ENCODE data around the gene DPYSL4.

DPYSL4 gene

GRCh38 chr10:132185601-132186487 lies 904 bp upstream of the DPYSL4 start:
- H3K27ac ChIP-seq (ENCODE audit: low read length), result no peak overlapping the region
- no peaks in the 10 kb centered on the region for H3K9me3 ChIP-seq (ENCODE audit: insufficient read depth, low read depth, low read length)
- no peaks in the 10 kb centered on the region; the same call in 1 of the 2 replicates for H3K36me3 ChIP-seq (ENCODE audit: insufficient read depth, low read depth, low read length)
- H3K9ac ChIP-seq (ENCODE audit: low read depth, low read length), result no peak overlapping the region
- peak overlapping the region; percentile 53; the same call in 1 of the 2 replicates for H3K4me3 ChIP-seq (ENCODE audit: low read length)
- H3K27me3 ChIP-seq (ENCODE audit: insufficient read depth, low read length), result peaks cover 88% of the 10 kb centered on the region
- H3K4me1 ChIP-seq (ENCODE audit: insufficient read depth, low read length), result no peaks in the 10 kb centered on the region

- Histone ChIP-seq H3K9me3 (ENCODE audit: insufficient read depth, low read depth, low read length) (no peaks in the 10 kb centered on the region), H3K4me3 (ENCODE audit: low read length) (peak overlapping the region; percentile 75), H3K36me3 (ENCODE audit: insufficient read depth, low read depth, low read length) (peaks cover 4% of the 10 kb centered on the region; the same call in 1 of the 2 replicates), H3K9ac (ENCODE audit: low read depth, low read length) (peak overlapping the region; percentile 68; the same call in 1 of the 2 replicates), H3K27ac (ENCODE audit: low read length) (no peak overlapping the region), H3K27me3 (ENCODE audit: insufficient read depth, low read length) (peaks cover 73% of the 10 kb centered on the region), H3K4me1 (ENCODE audit: insufficient read depth, low read length) (no peaks in the 10 kb centered on the region)
These were observed 836 bp downstream of the DPYSL4 start for GRCh38 chr10:132187430-132188138.

- H3K4me3 ChIP-seq (ENCODE audit: low read length), result peak overlapping the region; percentile 75; the same call in 1 of the 2 replicates
- no peaks in the 10 kb centered on the region for H3K9me3 ChIP-seq (ENCODE audit: insufficient read depth, low read depth, low read length)
- H3K36me3 ChIP-seq (ENCODE audit: insufficient read depth, low read depth, low read length), result peaks cover 4% of the 10 kb centered on the region; the same call in 1 of the 2 replicates
- H3K9ac ChIP-seq (ENCODE audit: low read depth, low read length), result no peak overlapping the region
- H3K27me3 ChIP-seq (ENCODE audit: insufficient read depth, low read length), result peaks cover 65% of the 10 kb centered on the region
- H3K27ac ChIP-seq (ENCODE audit: low read length), result no peak overlapping the region
- H3K4me1 ChIP-seq (ENCODE audit: insufficient read depth, low read length), result no peaks in the 10 kb centered on the region
These were observed 1.6 kb downstream of the DPYSL4 start for GRCh38 chr10:132188331-132188730.

GRCh38 chr10:132189016-132189415 lies 2.3 kb downstream of the DPYSL4 start:
- Histone ChIP-seq H3K4me3 (ENCODE audit: low read length) (no peak overlapping the region), H3K9ac (ENCODE audit: low read depth, low read length) (no peak overlapping the region)

GRCh38 chr10:132189810-132190422 lies 3.2 kb downstream of the DPYSL4 start:
- no peaks in the 10 kb centered on the region for H3K9me3 ChIP-seq (ENCODE audit: insufficient read depth, low read depth, low read length)
- H3K36me3 ChIP-seq (ENCODE audit: insufficient read depth, low read depth, low read length), result peaks cover 10% of the 10 kb centered on the region; the same call in 1 of the 2 replicates
- H3K27ac ChIP-seq (ENCODE audit: low read length), result no peak overlapping the region
- H3K27me3 ChIP-seq (ENCODE audit: insufficient read depth, low read length), result peaks cover 49% of the 10 kb centered on the region
- no peak overlapping the region for H3K9ac ChIP-seq (ENCODE audit: low read depth, low read length)
- H3K4me3 ChIP-seq (ENCODE audit: low read length), result no peak overlapping the region
- H3K4me1 ChIP-seq (ENCODE audit: insufficient read depth, low read length), result no peaks in the 10 kb centered on the region

More at GRCh38 chr10:132189016-132189415, 2.3 kb downstream of the DPYSL4 start:
- peaks cover 58% of the 10 kb centered on the region for H3K27me3 ChIP-seq (ENCODE audit: insufficient read depth, low read length)
- peaks cover 10% of the 10 kb centered on the region; the same call in 1 of the 2 replicates for H3K36me3 ChIP-seq (ENCODE audit: insufficient read depth, low read depth, low read length)
- no peaks in the 10 kb centered on the region for H3K4me1 ChIP-seq (ENCODE audit: insufficient read depth, low read length)
- H3K9me3 ChIP-seq (ENCODE audit: insufficient read depth, low read depth, low read length), result no peaks in the 10 kb centered on the region
- H3K27ac ChIP-seq (ENCODE audit: low read length), result no peak overlapping the region

- no peak overlapping the region for H3K4me3 ChIP-seq (ENCODE audit: low read length)
- H3K27ac ChIP-seq (ENCODE audit: low read length), result no peak overlapping the region
- peaks cover 28% of the 10 kb centered on the region for H3K27me3 ChIP-seq (ENCODE audit: insufficient read depth, low read length)
- H3K9ac ChIP-seq (ENCODE audit: low read depth, low read length), result no peak overlapping the region
- peaks cover 10% of the 10 kb centered on the region; the same call in 1 of the 2 replicates for H3K36me3 ChIP-seq (ENCODE audit: insufficient read depth, low read depth, low read length)
- H3K4me1 ChIP-seq (ENCODE audit: insufficient read depth, low read length), result no peaks in the 10 kb centered on the region
- H3K9me3 ChIP-seq (ENCODE audit: insufficient read depth, low read depth, low read length), result no peaks in the 10 kb centered on the region
These were observed 5.6 kb downstream of the DPYSL4 start for GRCh38 chr10:132192076-132192975.

- H3K27me3 ChIP-seq (ENCODE audit: insufficient read depth, low read length), result peaks cover 20% of the 10 kb centered on the region
- H3K4me3 ChIP-seq (ENCODE audit: low read length), result no peak overlapping the region
- no peaks in the 10 kb centered on the region for H3K9me3 ChIP-seq (ENCODE audit: insufficient read depth, low read depth, low read length)
- H3K4me1 ChIP-seq (ENCODE audit: insufficient read depth, low read length), result no peaks in the 10 kb centered on the region
- peaks cover 10% of the 10 kb centered on the region; the same call in 1 of the 2 replicates for H3K36me3 ChIP-seq (ENCODE audit: insufficient read depth, low read depth, low read length)
- H3K27ac ChIP-seq (ENCODE audit: low read length), result no peak overlapping the region
- no peak overlapping the region for H3K9ac ChIP-seq (ENCODE audit: low read depth, low read length)
These were observed 6.4 kb downstream of the DPYSL4 start for GRCh38 chr10:132192991-132193665.

- Histone ChIP-seq H3K27me3 (ENCODE audit: insufficient read depth, low read length) (peaks cover 11% of the 10 kb centered on the region; the same call in 1 of the 2 replicates), H3K36me3 (ENCODE audit: insufficient read depth, low read depth, low read length) (peaks cover 10% of the 10 kb centered on the region; the same call in 1 of the 2 replicates), H3K27ac (ENCODE audit: low read length) (no peak overlapping the region), H3K9ac (ENCODE audit: low read depth, low read length) (no peak overlapping the region), H3K9me3 (ENCODE audit: insufficient read depth, low read depth, low read length) (no peaks in the 10 kb centered on the region), H3K4me3 (ENCODE audit: low read length) (no peak overlapping the region), H3K4me1 (ENCODE audit: insufficient read depth, low read length) (no peaks in the 10 kb centered on the region)
These were observed 7.3 kb downstream of the DPYSL4 start for GRCh38 chr10:132193907-132194552.

- peaks cover 4% of the 10 kb centered on the region; the same call in 1 of the 2 replicates for H3K27me3 ChIP-seq (ENCODE audit: insufficient read depth, low read length)
- no peak overlapping the region for H3K27ac ChIP-seq (ENCODE audit: low read length)
- H3K36me3 ChIP-seq (ENCODE audit: insufficient read depth, low read depth, low read length), result peaks cover 10% of the 10 kb centered on the region; the same call in 1 of the 2 replicates
- H3K9ac ChIP-seq (ENCODE audit: low read depth, low read length), result no peak overlapping the region
- H3K4me1 ChIP-seq (ENCODE audit: insufficient read depth, low read length), result no peaks in the 10 kb centered on the region
- no peak overlapping the region for H3K4me3 ChIP-seq (ENCODE audit: low read length)
- no peaks in the 10 kb centered on the region for H3K9me3 ChIP-seq (ENCODE audit: insufficient read depth, low read depth, low read length)
These were observed 8.0 kb downstream of the DPYSL4 start for GRCh38 chr10:132194726-132195125.
